Suprapubic skin (tissue), 4 donors: ENCODE measurements around the gene UGT1A6. TPM values are rescaled to one million over a fixed set of nuclear protein-coding genes. Genes with fewer than 3 reads are reported as not detected.

Experiments
- DNase-seq, 2 donors: peaks; one replicate each; pipeline ENCODE4 v3.0.0-alpha.2; 2019; ENCODE audit warnings: low spot score in 2 of 2
- H3K27ac ChIP-seq: fragments of 200-600 bp; sonication (generic); one replicate; pipeline ENCODE4 v1.5.1; 2019
- H3K27me3 ChIP-seq: fragments of 200-600 bp; sonication (generic); one replicate; pipeline ENCODE4 v1.5.1; 2019
- H3K36me3 ChIP-seq: fragments of 200-600 bp; sonication (generic); one replicate; pipeline ENCODE4 v1.5.1; 2019
- H3K4me1 ChIP-seq: fragments of 200-600 bp; sonication (generic); one replicate; pipeline ENCODE4 v1.5.1; 2019
- H3K4me3 ChIP-seq: fragments of 200-600 bp; sonication (generic); one replicate; pipeline ENCODE4 v1.5.1; 2019; ENCODE audit warnings: mild to moderate bottlenecking
- H3K9me3 ChIP-seq: fragments of 200-600 bp; sonication (generic); one replicate; pipeline ENCODE4 v1.5.1; 2019
- CTCF ChIP-seq, 2 donors: fragments of 200-600 bp in 1 of 2; fragments of 450-650 bp in 1 of 2; sonication (generic) in 1 of 2; IDR thresholded peaks; one replicate each; pipeline ENCODE4 v1.5.1; 2016 to 2019; ENCODE audit warnings: antibody characterized with exemption in 2 of 2, mild to moderate bottlenecking in 1 of 2, moderate library complexity in 1 of 2
- EP300 ChIP-seq: sonication (generic); formaldehyde crosslinking; IDR thresholded peaks from one replicate; pipeline ENCODE4 v1.6.1; 2017; ENCODE audit warnings: antibody characterized with exemption
- POLR2A ChIP-seq, 2 donors: fragments of 450-650 bp; IDR thresholded peaks; one replicate each; pipeline ENCODE4 v1.6.1; 2017; ENCODE audit warnings: antibody characterized with exemption in 2 of 2, mild to moderate bottlenecking in 2 of 2, moderate library complexity in 2 of 2
- POLR2AphosphoS5 ChIP-seq, 3 donors: sonication (generic); formaldehyde crosslinking; IDR thresholded peaks; one replicate each; pipeline ENCODE4 v1.6.1; 2017; ENCODE audit warnings: antibody characterized with exemption in 3 of 3
- WGBS: methylation state at CpG from one replicate; pipeline ENCODE4 v1.1.5; 2018; 5-methylcytosine and 5-hydroxymethylcytosine counted together
- total RNA-seq, 4 donors: library from RNA; depleted of rRNA; stranded (reverse); fragments of >200 nt; gene quantifications; one replicate each; pipeline ENCODE4 v1.1.0, GENCODE V29; 2016

Gene UGT1A6
- total RNA-seq, 4 donors from 2014 or later = 7.4 to 26.3 (median 19.5) TPM

- no peak for DNase-seq
- Histone ChIP-seq H3K4me3 (no peak within 1 kb of the TSS), H3K27ac (no peak within 1 kb of the TSS), H3K36me3 (no peaks in the 10 kb centered on the region), H3K27me3 (no peaks in the 10 kb centered on the region), H3K4me1 (no peaks in the 10 kb centered on the region), H3K9me3 (no peaks in the 10 kb centered on the region)
- TF ChIP-seq POLR2A (IDR thresholded peaks at IDR 0.05) = no peak
- no peak for TF ChIP-seq POLR2AphosphoS5 (IDR thresholded peaks at IDR 0.05)
- TF ChIP-seq EP300 = no peak
- TF ChIP-seq CTCF (IDR thresholded peaks at IDR 0.05) = no peak
- WGBS = 92% methylated on average over 5 of the region's 5 CpGs
Measured at GRCh38 chr2:233671290-233672161, 21.2 kb upstream of the UGT1A6 start, which contains the start of gene UGT1A9. Gene UGT1A9, plus strand, starts transcription at chr2:233671898. Its CDS starts 37 bp downstream, at chr2:233671935.

- H3K4me3 ChIP-seq = no peak overlapping the region
- no peak for DNase-seq
- H3K36me3 ChIP-seq = no peaks in the 10 kb centered on the region
- TF ChIP-seq POLR2A (IDR thresholded peaks at IDR 0.05) (no peak), CTCF (IDR thresholded peaks at IDR 0.05) (no peak), EP300 (no peak), POLR2AphosphoS5 (IDR thresholded peaks at IDR 0.05) (no peak)
- H3K27ac ChIP-seq = no peak overlapping the region
- H3K9me3 ChIP-seq = no peaks in the 10 kb centered on the region
- 87% methylated on average over 3 of the region's 3 CpGs for WGBS
- no peaks in the 10 kb centered on the region for H3K27me3 ChIP-seq
- no peaks in the 10 kb centered on the region for H3K4me1 ChIP-seq
Measured at GRCh38 chr2:233672886-233673285, 19.8 kb upstream of the UGT1A6 start.

GRCh38 chr2:233673896-233674295 is 18.8 kb upstream of the UGT1A6 start:
- H3K36me3 ChIP-seq = no peaks in the 10 kb centered on the region
- no peaks in the 10 kb centered on the region for H3K27me3 ChIP-seq
- TF ChIP-seq CTCF (IDR thresholded peaks at IDR 0.05) = no peak
- no peak for TF ChIP-seq POLR2AphosphoS5 (IDR thresholded peaks at IDR 0.05)
- no peak for TF ChIP-seq EP300
- TF ChIP-seq POLR2A (IDR thresholded peaks at IDR 0.05) = no peak
- H3K9me3 ChIP-seq = no peaks in the 10 kb centered on the region
- H3K27ac ChIP-seq = no peak overlapping the region
- no peak overlapping the region for H3K4me3 ChIP-seq
- no peaks in the 10 kb centered on the region for H3K4me1 ChIP-seq
- DNase-seq = no peak

GRCh38 chr2:233674314-233674713 is 18.4 kb upstream of the UGT1A6 start:
- 64% methylated on average over 1 of the region's 1 CpG for WGBS
- no peak overlapping the region for H3K4me3 ChIP-seq
- no peaks in the 10 kb centered on the region for H3K4me1 ChIP-seq
- H3K27me3 ChIP-seq = no peaks in the 10 kb centered on the region
- H3K27ac ChIP-seq = no peak overlapping the region
- TF ChIP-seq EP300 (no peak), CTCF (IDR thresholded peaks at IDR 0.05) (no peak), POLR2AphosphoS5 (IDR thresholded peaks at IDR 0.05) (no peak), POLR2A (IDR thresholded peaks at IDR 0.05) (no peak)
- no peaks in the 10 kb centered on the region for H3K9me3 ChIP-seq
- no peaks in the 10 kb centered on the region for H3K36me3 ChIP-seq
- no peak for DNase-seq

GRCh38 chr2:233674995-233675394 is 17.7 kb upstream of the UGT1A6 start:
- no peak overlapping the region for H3K27ac ChIP-seq
- H3K9me3 ChIP-seq = no peaks in the 10 kb centered on the region
- H3K36me3 ChIP-seq = no peaks in the 10 kb centered on the region
- H3K4me1 ChIP-seq = no peaks in the 10 kb centered on the region
- TF ChIP-seq POLR2AphosphoS5 (IDR thresholded peaks at IDR 0.05) = no peak
- TF ChIP-seq CTCF (IDR thresholded peaks at IDR 0.05) = no peak
- no peak for TF ChIP-seq EP300
- TF ChIP-seq POLR2A (IDR thresholded peaks at IDR 0.05) = no peak
- no peak for DNase-seq
- WGBS = 57% methylated on average over 4 of the region's 4 CpGs
- H3K4me3 ChIP-seq = no peak overlapping the region
- H3K27me3 ChIP-seq = no peaks in the 10 kb centered on the region
